Left renal pelvis (tissue), 4 donors: ENCODE data around the gene CDC42SE2. TPM values are rescaled to one million over a fixed set of nuclear protein-coding genes. Genes with fewer than 3 reads are reported as not detected.
"Not testable (repeated sequence)": the region's sequence is repeated elsewhere in the genome, so short reads cannot be mapped to it uniquely, and the experiment has no call there.

Source experiments
- DNase-seq, 4 donors: peaks; one replicate each; pipeline ENCODE4 v3.0.0-alpha.2; 2013; ENCODE audit warnings: low read depth in 4 of 4, low spot score in 3 of 4
- polyA plus RNA-seq, 4 donors: library from polyadenylated mRNA; unstranded; fragments of 120-200 nt; gene quantifications; one replicate each; pipeline ENCODE4 v1.2.1, GENCODE V29; 2013; ENCODE audit not compliant: insufficient read length in 4 of 4

The CDC42SE2 gene
- polyA plus RNA-seq, 4 donors = 33.1 to 61.2 (median 51.1) TPM

GRCh38 chr5:131312235-131312772 is 48.5 kb downstream of the CDC42SE2 start:
- DNase-seq = not testable (repeated sequence)

GRCh38 chr5:131316026-131316425 is 52.2 kb downstream of the CDC42SE2 start:
- DNase-seq = no peak

GRCh38 chr5:131316822-131317221 is 53.0 kb downstream of the CDC42SE2 start:
- DNase-seq = no peak

GRCh38 chr5:131318455-131318854 is 54.6 kb downstream of the CDC42SE2 start:
- no peak for DNase-seq

- no peak for DNase-seq
These were observed 57.2 kb downstream of the CDC42SE2 start for GRCh38 chr5:131321066-131321465.

GRCh38 chr5:131322926-131323325 is 59.1 kb downstream of the CDC42SE2 start:
- DNase-seq = no peak

GRCh38 chr5:131323378-131323777 is 59.5 kb downstream of the CDC42SE2 start:
- DNase-seq = no peak

- no peak for DNase-seq
These were observed 60.5 kb downstream of the CDC42SE2 start for GRCh38 chr5:131324303-131324702.

- DNase-seq = no peak
These were observed 64.9 kb downstream of the CDC42SE2 start for GRCh38 chr5:131328536-131329285.

GRCh38 chr5:131329286-131329560 is 65.4 kb downstream of the CDC42SE2 start:
- DNase-seq = no peak

GRCh38 chr5:131330031-131330430 is 66.2 kb downstream of the CDC42SE2 start:
- DNase-seq = no peak

GRCh38 chr5:131335756-131336155 is 71.9 kb downstream of the CDC42SE2 start:
- DNase-seq = not testable (repeated sequence)

- not testable (repeated sequence) for DNase-seq
These were observed 72.9 kb downstream of the CDC42SE2 start for GRCh38 chr5:131336801-131337200.

GRCh38 chr5:131337240-131338050 is 73.6 kb downstream of the CDC42SE2 start:
- DNase-seq = not testable (repeated sequence)

GRCh38 chr5:131338051-131338453 is 74.2 kb downstream of the CDC42SE2 start:
- DNase-seq = no peak

- not testable (repeated sequence) for DNase-seq
These were observed 80.4 kb downstream of the CDC42SE2 start for GRCh38 chr5:131344288-131344687.

- not testable (repeated sequence) for DNase-seq
These were observed 82.4 kb downstream of the CDC42SE2 start for GRCh38 chr5:131346204-131346603.

- DNase-seq = no peak
These were observed 90.1 kb downstream of the CDC42SE2 start for GRCh38 chr5:131353991-131354390.

- DNase-seq = no peak
These were observed 92.2 kb downstream of the CDC42SE2 start for GRCh38 chr5:131355971-131356528.

GRCh38 chr5:131356619-131357018 is 92.8 kb downstream of the CDC42SE2 start:
- DNase-seq = no peak
